Activated gamma-delta T cell treated with anti-CD3 and anti-CD28 coated beads, Interleukin-2, amount 50 U/mL, for 16 hours (primary cell): ENCODE data around the gene KCTD16.

Source experiments
- DNase-seq: peaks from one replicate; pipeline ENCODE4 v3.0.0-alpha.2; 2020; ENCODE audit warnings: low read depth

KCTD16 gene

GRCh38 chr5:144166696-144167095 lies 4.0 kb upstream of the KCTD16 start:
- no peak for DNase-seq

DNA sequence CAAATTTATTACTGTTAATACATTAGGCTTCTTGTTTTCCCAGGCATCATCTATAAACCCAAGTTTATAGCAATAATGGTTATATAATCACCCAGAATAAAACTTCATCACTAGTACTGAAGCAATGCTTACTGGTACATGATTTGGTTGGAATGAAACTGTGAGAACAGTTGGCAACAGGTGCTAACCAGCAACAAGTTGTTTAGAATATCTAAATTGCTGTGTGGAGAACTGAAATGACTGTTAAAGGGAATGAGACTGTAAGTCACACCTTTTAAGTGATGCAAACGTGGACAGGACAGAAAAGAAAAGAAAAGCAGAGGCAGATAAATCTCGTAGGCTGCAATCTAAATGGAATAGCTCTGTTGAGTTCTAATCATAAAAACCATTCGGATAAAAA lies 2.7 kb upstream of the KCTD16 start:
- DNase-seq: no peak

DNA sequence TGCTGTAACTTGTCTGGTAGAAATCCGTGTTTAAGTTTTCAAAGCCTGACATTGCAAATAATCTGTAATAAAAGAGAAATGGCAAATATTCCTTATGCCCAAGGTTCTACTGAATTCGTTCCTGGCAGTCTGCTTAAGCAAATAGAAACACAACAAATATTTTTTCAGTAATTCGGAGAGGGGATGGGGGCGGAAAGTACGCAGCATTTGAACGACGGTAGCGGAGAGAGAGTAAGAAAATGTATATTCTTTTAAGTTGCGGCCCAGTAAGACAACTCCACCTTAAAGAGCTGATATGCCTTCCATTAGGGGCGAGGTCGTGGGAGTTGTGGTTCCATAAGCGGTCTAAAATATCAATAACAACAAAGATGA lies 783 bp upstream of the KCTD16 start:
- no peak for DNase-seq

DNA sequence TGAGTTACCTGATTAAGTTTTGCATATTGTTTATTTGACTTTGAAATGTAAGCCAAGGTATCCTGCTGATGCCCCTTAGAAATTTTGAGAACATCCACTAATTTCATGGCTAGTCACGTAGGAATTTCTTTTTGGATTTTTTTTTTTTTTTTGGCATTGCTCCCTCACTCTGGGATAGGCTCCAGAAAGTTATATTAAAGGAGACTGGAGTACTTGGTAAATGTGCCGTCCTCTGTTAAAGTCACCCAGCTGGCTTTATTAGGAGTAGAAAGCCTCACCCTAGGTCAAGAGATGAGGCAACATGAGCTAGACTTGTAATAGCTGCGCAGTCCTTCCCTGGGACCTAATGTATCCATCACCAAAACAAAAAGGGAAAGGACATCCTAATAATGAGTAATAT lies 3.1 kb downstream of the KCTD16 start:
- no peak for DNase-seq

- DNase-seq: no peak
Measured at GRCh38 chr5:144177548-144177947, 6.9 kb downstream of the KCTD16 start.

- DNase-seq: no peak
Measured at GRCh38 chr5:144179226-144179625, 8.6 kb downstream of the KCTD16 start.

DNA sequence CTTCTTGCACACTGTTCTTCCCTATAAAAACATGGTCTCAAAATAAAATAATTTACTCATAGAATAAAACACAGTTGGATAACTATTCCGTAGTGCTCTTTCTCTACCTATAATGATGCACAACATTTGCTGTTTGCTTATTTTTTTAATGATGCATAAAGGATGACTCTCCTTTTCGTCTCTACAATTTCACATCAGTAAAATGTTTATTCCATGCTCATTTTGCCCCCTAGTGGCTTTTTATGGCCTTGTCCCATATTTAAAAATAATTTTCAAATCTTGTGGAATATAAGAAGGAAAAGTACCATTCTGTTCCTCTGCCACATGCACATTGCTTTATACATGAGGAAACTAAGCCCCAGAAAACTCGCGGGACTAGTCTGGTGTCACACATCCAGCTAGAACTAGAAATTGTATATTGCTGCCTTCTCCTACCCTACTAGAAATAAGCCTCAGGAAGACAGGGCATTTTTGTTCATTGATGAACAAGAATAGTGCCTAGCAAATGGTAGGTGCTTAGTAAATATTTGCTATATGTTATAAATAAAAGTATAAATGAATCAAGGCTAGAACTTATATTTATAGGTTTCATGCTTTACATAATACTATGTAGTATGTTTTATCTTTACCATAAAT lies 12.7 kb downstream of the KCTD16 start:
- DNase-seq: no peak

GRCh38 chr5:144187699-144188294 lies 17.1 kb downstream of the KCTD16 start:
- DNase-seq: peak; percentile 62

- DNase-seq: peak; percentile 64
Measured at GRCh38 chr5:144189800-144190429, 19.2 kb downstream of the KCTD16 start.

DNA sequence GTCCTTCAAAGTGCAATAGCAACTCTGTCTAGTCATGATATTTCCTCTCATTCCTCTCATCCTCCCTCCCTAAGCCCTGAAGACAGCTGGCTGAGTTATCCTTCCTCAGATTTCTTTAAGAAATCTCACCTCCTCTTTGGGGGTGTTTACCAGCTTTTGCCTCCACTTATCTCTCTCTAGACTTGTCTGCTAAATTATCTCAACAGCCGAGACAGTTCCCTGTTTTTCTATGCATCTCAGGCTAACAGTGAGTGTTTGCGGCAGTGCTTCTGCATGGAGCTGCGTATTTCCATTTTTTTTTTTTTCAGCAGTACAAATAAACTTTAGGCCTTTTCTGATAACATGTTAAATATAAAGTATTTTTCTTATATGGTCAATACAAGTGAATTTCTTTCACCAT lies 20.9 kb downstream of the KCTD16 start:
- no peak for DNase-seq

- DNase-seq: no peak
Measured at GRCh38 chr5:144191998-144192397, 21.3 kb downstream of the KCTD16 start.

- no peak for DNase-seq
Measured at GRCh38 chr5:144192661-144193060, 22.0 kb downstream of the KCTD16 start.

DNA sequence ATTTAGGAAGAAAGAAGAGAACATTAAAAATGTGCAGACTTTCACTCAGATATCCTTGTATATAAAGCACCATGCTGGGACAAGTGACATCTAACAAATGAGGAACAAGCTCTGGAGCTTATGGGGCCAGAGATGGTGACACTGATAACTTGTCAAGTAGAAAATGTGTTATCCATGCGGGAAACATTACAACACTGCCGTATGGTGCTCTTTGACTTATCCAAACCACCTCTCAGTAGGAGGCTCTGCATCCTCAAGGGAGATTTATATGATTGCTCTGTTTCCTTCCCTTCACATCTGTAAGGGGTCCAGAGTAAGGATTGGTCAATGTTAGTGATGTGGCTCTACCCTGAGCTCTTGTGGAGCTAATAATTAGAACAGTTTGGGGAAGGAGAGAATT lies 23.5 kb downstream of the KCTD16 start:
- no peak for DNase-seq

GRCh38 chr5:144195448-144195847 lies 24.8 kb downstream of the KCTD16 start:
- no peak for DNase-seq

- DNase-seq: no peak
Measured at GRCh38 chr5:144196612-144197011, 25.9 kb downstream of the KCTD16 start.

- no peak for DNase-seq
Measured at GRCh38 chr5:144198386-144198785, 27.7 kb downstream of the KCTD16 start.

DNA sequence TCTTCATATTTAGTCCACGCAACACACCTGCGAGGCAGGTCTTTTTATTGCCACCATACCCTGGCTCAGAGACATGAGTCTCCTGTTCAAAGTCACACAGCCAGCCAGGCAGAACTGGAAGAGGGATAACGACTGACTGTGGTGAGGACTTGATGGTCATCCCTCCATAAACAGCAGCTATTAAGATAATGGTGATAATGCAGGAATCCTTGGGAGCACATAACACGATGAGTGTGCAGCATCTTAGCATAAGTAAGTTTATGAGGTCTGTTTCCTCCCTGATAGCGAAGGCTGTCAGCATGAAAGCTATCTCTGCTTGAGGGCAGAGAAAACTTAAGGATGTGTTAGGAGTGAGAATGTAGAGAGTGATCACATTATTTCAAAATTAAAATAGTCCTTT lies 30.9 kb downstream of the KCTD16 start:
- DNase-seq: no peak

GRCh38 chr5:144202072-144202471 lies 31.4 kb downstream of the KCTD16 start:
- no peak for DNase-seq

- DNase-seq: no peak
Measured at GRCh38 chr5:144202726-144203125, 32.1 kb downstream of the KCTD16 start.

GRCh38 chr5:144203750-144204596 lies 33.3 kb downstream of the KCTD16 start:
- no peak for DNase-seq

DNA sequence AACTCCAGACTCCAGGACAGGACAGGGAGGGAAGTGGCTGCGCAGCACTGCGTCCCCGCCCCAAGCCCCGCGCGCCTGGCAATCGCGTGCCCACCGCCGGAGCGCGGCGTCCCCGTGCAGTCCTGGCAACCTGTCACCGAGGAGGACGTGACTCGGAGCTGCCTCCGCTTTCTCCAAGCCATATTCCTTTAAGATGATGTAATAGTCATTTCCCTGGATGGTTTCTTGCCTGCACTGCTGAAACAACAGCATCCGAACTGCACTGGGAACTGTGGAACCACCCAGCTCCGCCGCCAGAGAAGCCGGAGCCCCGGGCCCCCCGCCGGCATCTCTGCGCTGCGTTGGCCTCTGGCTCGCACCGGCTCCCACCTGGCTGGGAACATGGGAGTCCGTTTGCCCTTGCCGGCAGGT lies 34.5 kb downstream of the KCTD16 start:
- DNase-seq: no peak

GRCh38 chr5:144206141-144206540 lies 35.5 kb downstream of the KCTD16 start:
- no peak for DNase-seq
